GM12801 (cell line): Measurements from ENCODE around the gene MYOM1.

Experiments
- TF ChIP-seq, protein P1 (sequence below): IDR thresholded peaks from one replicate; pipeline ENCODE4 v1.5.1; 2011; ENCODE audit warnings: control low read depth; ENCODE audit not compliant: insufficient read length; ENCODE audit errors: extremely low read depth

The MYOM1 gene

DNA sequence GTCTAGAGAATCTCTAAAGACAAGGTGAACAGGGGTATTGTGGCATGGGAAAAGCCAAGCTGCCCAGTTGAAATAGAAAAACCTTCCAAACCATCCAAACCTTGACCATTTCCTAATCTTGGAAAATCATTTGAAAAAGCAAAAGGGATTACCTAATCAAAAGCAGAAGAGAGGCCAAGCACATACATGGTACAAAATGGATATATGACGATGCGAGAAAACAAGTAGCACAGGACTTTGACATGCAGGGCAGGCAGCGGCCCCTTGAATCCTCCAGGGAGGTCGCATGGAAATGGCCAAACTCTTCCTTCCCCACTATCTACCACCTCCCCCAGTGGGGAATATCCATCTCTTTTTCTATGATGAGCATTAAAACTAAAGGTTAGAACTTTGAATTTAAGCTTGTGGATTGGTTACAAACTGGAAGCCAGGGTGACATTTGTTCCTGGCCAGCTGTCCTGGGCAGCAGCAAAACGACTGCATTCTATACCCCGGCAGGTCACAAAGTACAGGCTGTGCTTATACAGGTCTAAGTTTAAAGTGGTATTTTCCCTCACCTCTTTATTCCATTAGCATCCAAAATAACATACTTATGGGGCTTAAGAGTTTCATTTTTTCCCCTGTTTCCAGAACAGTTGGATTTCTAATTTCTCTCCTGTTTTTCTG, 24.7 kb downstream of the MYOM1 start:
- TF ChIP-seq, protein P1, sequence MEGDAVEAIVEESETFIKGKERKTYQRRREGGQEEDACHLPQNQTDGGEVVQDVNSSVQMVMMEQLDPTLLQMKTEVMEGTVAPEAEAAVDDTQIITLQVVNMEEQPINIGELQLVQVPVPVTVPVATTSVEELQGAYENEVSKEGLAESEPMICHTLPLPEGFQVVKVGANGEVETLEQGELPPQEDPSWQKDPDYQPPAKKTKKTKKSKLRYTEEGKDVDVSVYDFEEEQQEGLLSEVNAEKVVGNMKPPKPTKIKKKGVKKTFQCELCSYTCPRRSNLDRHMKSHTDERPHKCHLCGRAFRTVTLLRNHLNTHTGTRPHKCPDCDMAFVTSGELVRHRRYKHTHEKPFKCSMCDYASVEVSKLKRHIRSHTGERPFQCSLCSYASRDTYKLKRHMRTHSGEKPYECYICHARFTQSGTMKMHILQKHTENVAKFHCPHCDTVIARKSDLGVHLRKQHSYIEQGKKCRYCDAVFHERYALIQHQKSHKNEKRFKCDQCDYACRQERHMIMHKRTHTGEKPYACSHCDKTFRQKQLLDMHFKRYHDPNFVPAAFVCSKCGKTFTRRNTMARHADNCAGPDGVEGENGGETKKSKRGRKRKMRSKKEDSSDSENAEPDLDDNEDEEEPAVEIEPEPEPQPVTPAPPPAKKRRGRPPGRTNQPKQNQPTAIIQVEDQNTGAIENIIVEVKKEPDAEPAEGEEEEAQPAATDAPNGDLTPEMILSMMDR, result no peak

DNA sequence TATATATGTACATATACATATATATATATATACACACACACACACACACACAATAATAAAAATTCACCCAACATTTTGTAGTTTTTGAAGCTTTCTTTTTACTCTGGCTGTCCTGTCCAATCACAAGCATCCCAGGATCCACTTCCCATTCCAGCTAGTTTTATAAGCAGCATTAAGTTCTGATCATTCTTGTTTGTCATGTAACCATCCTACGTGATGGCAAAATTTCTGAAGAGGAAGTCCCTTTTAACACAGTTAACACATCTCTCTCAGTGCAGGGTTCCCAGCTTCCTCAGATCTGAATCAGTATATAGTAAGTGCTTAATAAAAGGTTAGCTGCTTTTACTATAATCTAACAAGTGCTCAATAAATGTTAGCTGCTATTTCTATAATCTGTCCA, 26.4 kb downstream of the MYOM1 start:
- TF ChIP-seq, protein P1, result no peak

GRCh38 chr18:3192752-3193151, 27.0 kb downstream of the MYOM1 start:
- TF ChIP-seq, protein P1, result no peak

DNA sequence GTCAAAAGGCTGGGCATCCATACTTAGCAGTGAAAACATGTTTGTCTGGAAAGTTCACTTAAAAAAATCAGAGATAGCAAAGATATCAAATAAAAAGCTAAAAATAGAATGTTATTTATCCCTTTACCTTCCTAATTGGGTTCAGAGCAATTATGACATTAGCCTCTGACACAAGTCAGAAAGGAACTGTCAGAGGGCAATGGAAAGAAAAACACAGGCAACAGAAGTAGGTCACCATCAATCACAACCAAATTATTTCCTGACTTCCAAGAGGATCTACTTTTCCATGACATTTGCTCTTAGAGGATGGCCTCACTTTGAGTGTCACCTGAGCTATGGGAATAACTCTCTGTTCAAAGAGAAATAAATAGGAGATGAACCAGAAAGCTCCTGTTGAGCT, 27.5 kb downstream of the MYOM1 start:
- TF ChIP-seq, protein P1, result no peak

DNA sequence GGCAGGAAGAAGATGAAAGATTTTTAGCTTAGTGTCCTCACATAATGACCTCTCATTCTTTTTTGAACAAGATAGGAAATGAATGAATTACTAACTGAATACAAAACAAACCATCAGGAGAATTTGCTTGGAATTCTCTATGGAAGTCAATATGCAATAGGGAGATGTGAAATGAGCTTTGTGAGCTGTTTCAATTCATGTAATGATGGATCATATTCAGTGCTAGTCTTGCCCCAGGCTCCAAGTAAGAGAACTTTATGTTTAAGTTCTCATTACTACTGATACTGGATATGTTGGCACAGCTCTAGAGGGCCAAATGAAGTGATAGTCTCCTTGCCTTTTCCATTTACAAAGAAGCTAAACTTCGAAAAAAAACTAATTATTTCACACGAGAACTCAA, 29.2 kb downstream of the MYOM1 start:
- TF ChIP-seq, protein P1, result no peak

- TF ChIP-seq, protein P1, result no peak
Measured at GRCh38 chr18:3189884-3190283, 29.9 kb downstream of the MYOM1 start.

GRCh38 chr18:3186678-3187658, 32.8 kb downstream of the MYOM1 start:
- TF ChIP-seq, protein P1, result no peak
